Measurements from ENCODE around the gene RAB20.
A peak's percentile ranks its signal among the peaks of the same experiment; 100 is the strongest.
"Not testable (repeated sequence)": the region's sequence is repeated elsewhere in the genome, so short reads cannot be mapped to it uniquely, and the experiment has no call there.

RAB20 gene

DNA sequence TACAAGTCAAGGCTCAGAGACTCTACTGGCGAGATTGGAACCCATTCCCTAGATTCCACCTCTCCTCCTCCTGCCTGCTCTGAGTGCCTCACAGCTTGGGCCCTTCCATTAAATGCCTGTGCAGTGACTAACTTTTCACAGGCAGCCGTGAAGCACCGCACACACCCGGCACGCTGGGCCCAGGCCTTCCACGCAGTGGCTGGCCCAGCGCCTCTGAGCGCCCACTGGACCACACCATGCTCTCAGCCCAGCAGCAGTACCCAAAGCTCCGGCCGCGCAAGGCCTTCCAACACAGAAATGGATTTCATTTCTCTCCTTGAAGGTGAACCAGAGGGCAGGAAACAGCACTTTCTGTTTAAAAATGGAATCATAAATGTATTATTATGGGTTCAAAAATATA lies 26.0 kb downstream of the RAB20 start:
- no peak overlapping the region for H3K4me3 ChIP-seq (ENCODE audit: low read depth, low read length)
- no peak for DNase-seq (ENCODE audit: low read depth)

DNA sequence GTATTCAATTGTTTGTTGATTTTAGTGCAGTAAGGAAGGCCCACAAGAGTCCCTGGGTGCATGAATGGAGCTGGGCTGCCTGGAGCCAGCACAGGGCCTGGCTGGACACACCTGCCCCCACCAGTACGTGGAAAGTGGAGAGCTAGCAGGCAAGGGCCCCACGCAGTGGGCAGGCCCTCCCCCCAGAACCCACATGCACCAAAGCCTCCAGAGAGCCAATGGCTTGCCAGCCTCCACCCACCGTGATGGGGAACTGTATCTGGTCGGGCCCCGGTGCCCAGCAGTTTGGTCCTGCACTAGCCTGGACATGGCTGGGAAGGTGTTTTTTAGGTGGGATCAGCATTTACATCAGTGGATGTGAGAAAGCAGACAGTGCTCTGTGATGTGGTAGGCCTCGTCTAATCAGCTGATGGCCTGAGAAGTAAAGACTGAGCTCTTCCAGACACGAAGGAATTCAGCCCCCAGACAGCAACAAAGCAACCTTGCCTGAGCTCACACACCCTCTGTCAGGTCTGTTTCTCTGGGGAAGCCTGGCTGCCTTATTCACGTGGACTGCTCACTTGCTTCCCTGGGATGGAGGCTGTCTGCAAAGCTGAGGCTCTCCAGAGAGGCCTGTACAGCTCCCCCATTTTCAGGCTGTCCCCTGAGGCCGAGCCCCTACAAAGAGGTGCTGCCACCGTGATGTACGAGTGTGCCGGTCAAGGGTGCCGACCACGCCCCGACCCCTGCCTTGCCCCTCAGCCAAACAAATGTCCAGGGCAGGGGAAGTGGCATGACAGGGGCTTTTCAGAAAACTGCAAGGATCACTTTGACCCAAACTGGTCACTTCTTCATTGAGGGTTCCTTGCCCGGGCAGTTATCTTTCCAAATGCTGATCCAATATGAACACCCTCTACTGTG lies 27.5 kb downstream of the RAB20 start:
- no peak overlapping the region for H3K4me3 ChIP-seq (ENCODE audit: low read depth, low read length)
- no peak for DNase-seq (ENCODE audit: low read depth)

DNA sequence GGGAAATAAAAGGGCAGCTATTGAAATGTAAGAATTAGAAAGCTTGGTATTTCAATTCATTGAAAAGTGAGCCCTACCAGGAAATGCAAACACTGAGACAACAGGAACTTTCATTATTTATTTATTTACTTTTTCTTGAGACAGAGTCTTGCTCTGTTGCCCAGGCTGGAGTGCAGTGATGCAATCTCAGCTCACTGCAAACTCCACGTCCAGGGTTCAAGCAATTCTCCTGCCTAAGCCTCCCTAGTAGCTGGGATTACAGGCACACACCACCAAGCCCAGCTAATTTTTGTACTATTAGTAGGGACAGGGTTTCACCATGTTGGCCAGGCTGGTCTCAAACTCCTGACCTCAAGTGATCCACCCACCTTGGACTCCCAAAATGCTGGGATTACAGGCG lies 29.3 kb downstream of the RAB20 start:
- DNase-seq (ENCODE audit: low read depth), result not testable (repeated sequence)

DNA sequence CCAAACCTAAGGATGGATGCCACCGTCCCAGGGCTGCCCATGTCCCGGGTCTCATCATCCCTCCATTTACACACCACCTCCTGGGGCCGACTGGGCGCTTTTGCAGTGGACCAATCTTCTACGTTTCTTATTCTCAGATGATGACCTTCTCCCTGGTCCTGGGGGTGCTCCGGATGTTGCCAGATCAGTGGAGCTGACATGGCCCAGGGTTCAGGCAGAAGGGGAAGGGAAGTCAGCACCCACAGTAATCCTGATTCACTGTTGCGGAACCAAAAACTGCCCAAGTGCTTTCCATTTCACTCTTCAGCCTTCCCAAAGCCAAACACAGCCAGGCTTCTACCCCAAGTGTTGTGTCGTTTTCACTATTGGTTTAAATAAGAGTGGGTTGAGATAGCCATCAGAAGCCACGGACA lies 29.8 kb downstream of the RAB20 start:
- no peak overlapping the region for H3K4me3 ChIP-seq (ENCODE audit: low read depth, low read length)
- no peak for DNase-seq (ENCODE audit: low read depth)

More for the DNA sequence above, 29.3 kb downstream of the RAB20 start:
- H3K4me3 ChIP-seq (ENCODE audit: low read depth, low read length), result not testable (repeated sequence)

DNA sequence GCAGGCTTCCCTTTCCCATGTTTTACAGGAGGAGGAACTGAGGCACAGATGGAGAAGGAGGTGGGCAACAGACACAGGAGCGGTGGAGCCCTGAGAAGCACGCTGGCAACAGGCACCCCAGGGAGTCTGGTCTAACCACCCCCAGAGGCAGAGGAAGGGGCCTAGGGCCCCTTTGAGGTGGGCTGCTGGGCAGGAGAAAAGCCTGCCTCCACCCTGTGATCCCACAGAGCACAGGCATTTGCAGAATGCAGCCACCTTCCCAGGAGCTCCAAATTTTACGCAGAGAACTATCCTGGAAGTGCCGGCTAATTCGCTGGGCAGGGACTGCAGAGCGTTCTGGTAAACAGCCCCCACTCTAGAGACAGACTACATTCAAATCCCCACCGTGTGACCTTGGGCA lies 30.4 kb downstream of the RAB20 start:
- no peak overlapping the region for H3K4me3 ChIP-seq (ENCODE audit: low read depth, low read length)
- no peak for DNase-seq (ENCODE audit: low read depth)

DNA sequence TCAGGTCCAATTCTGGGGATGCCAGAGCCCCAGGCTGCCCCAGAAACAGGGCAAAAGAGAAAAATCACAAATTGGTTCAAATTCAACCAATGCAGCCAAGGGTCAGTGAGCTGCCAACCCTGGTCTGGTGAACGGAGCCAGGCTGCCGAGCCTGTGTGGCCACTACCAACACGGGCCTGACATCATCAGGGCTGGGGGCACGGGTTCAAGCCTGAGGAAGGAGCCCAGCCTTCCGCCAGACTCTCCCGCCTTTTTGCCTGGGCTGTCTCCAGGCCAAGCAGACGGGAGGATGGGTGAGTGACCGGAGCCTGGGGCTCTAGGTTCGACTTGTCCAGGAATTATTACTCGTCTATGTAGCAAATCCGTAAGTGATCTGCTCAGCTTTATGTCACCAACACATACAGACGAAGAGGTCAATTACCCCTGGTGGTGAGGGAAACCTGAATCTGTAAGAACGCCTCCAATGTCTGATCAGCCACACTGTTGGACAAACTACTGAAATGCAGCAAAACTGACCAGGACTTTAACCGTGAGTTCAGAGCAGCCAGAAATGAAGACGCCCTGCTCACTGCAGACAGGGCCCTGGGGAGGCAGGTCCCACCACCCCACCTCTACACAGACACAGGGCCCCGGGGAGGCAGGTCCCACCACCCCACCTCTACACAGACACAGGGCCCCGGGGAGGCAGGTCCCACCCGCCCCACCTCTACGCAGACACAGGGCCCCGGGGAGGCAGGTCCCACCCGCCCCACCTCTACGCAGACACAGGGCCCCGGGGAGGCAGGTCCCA lies 31.8 kb downstream of the RAB20 start:
- no peak for DNase-seq (ENCODE audit: low read depth)
- H3K4me3 ChIP-seq (ENCODE audit: low read depth, low read length), result no peak overlapping the region

DNA sequence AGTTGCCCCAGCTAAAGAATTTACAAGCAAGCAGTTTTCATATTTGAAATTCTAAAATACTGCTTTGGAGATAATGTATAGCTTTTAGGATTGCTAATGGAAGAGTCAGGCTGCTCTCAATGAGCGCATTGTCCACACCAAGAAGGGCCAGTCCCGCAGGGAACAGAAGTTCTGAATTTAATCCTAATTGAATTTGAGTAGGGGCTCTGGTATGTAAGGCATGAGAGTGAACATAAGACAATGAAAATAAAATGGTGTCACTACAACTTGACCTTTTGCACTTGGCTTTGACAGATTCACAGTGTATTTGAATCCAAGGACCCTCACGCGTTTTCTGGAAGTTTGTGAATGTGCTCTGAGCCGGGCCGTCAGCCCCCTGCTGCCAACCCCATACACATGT lies 32.6 kb downstream of the RAB20 start:
- no peak for DNase-seq (ENCODE audit: low read depth)
- H3K4me3 ChIP-seq (ENCODE audit: low read depth, low read length), result no peak overlapping the region

DNA sequence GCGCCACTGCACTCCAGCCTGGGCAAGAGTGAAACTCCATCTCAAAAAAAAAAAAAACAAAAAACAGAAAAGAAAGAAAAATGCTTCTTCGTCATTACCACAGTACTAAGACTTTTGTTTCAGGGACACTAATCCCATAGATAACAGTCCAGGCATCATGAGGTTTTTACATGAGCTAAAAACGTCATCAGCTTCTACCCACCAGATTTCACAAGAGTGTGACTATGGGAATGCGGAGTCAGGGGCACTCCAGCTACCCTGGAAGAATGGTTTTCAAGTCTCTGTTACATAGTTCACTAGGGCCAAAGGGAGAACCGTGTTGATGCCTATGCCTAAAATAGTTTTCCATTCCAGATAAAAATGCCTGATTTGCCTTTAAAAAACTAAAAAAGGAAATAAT lies 33.2 kb downstream of the RAB20 start:
- no peak overlapping the region for H3K4me3 ChIP-seq (ENCODE audit: low read depth, low read length)
- DNase-seq (ENCODE audit: low read depth), result peak; percentile 41

DNA sequence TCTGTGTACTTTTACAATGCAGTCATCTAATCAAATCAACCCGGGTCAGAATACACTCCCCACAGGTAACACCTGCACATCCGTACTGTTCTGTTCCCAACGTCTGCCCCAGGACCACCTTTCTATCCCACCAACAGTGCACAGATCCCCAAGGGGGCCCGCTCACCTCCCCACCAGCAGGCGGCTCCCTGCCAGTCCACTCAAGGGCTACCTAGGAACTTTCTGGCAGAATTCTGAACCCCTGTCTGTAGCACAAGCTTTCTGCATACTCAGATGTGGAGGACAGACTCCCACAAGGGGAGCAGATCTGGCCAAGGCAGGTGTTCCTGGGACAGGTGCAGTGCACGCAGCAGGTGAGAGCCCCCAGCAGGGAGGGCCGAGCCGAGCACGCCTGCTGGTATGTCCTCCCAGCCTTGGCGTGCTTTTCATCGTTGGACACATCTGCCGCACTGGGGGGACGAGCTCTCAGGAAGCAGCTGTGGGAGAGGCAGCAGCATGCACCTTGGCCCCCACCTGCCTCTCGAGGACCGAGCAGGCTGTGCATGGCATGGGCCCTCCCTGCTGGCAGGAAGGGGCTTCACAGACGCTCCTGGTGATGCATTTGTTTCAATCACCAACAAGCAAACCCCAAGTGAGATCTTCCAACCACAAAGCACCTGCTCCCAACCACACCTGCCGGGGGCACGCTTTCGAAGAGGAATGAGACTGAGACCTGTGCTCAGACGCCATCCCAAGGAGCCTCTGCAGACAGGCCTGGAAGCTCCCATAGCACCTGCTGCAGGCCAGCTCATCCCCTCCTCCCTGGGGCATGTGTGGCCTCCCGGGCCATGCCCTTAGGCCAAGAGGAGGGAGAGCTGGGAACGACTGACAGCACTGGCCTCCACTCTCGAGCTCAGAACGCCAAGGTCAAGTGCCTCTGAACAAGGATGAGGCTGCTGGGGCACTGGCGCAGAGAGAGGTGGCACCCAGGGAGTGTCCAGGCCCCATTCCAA lies 35.9 kb downstream of the RAB20 start:
- no peak for DNase-seq (ENCODE audit: low read depth)

DNA sequence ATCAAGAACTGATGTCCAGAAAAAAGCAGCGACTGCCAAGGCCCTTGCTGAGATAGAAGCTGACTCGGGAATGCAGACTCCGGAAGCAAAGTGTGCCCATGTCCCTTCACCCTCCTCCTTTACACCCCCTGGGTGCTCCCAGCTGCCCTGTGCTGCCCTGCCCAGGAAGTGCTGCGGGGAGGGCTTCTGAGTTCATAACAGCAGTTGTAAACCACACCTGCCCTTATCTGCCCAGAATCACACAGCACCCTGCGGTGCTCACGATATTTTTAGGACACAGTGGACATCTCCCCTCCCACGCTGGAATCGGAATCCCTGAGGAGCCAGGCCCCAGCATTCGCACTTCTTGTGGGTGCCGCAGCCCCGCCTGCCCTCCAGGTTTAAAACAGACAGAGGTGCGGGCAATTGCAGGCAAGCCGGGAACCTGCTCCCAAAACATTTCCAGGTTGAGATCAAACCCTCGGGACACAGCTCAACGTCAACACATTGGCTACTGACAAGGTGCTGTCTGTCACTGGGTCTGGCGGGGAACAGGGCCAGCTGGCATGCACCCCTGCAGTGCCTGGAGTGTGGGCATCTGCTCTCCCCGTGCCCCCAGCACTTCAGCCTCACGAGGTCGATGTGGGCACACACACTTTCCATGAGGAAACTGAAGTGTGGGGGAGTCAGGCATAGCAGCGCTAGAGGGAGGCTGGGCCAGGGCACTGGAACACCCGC lies 36.8 kb downstream of the RAB20 start:
- DNase-seq (ENCODE audit: low read depth), result no peak
- no peak overlapping the region for H3K4me3 ChIP-seq (ENCODE audit: low read depth, low read length)

More for the DNA sequence above, 35.9 kb downstream of the RAB20 start:
- no peak overlapping the region for H3K4me3 ChIP-seq (ENCODE audit: low read depth, low read length)

DNA sequence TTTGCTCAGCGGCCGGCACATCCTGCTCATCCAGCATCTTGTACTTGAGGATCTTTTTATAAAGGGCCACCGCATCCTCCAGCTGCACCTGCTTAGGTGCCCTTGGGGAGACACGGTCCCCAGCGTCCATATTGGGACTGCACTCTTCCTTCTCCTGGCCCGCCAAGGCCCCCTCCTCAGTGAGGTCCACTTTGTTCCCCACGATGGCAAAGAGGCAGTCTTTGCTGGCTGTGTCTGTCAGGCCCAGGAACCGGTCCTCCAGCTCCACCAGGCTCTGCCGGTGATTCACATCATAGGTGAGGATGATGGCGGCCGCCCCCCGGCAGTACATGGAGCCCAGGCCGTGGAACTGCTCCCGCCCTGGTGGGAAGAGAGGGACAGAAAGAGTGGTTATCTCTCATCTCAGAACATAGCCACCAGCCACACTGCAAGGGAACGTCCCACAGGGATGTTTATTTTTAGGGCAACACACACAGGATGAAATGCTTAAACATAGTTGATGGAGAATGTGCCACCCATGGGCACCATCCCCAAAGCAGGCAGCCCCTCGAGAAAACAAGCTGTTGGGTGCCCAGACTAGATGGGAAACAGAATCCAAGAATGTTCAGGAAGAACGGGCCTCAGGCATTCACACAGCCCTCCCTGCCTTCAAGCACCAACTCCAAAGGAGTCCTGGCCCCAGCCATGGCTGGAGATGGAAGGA lies 37.5 kb downstream of the RAB20 start:
- no peak overlapping the region for H3K4me3 ChIP-seq (ENCODE audit: low read depth, low read length)
- no peak for DNase-seq (ENCODE audit: low read depth)

DNA sequence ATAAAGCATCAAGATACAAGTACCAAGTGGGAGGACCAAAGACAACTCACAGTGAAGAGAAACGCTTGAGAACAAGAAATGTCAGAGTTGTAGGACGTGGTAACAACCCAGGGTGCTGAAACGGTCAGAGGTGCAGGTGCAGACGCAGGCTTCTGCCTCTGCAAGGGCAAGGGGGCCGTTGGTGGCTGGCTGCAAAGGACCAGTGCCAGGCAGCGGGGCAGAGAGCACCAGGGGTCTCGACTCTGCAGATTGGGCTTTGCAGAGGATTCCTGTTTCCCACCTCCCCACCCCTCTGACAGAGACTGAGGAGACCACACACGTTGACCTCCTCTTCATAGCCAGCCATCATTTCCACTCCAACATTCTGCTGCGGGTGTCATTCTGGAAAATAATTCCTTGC lies 38.3 kb downstream of the RAB20 start:
- H3K4me3 ChIP-seq (ENCODE audit: low read depth, low read length), result no peak overlapping the region
- no peak for DNase-seq (ENCODE audit: low read depth)

DNA sequence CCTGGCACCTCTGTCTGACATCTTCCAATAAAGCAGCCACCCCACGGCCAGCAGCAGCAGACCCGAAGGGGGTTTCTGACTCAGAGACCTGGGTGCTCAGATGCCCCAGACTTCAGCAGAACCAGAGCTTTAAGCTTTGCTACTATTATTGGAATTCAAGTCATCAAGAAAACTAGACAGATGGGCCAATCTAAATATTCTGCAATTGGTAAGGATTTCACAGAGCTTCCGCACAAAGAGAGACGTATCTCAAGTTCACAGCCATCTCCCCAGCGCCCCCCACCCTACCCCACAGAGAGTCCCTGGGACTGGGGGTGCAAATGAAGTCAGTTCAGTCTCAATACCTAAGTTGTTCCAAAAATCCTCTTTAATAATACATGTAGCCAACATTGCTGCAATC lies 38.8 kb downstream of the RAB20 start:
- H3K4me3 ChIP-seq (ENCODE audit: low read depth, low read length), result no peak overlapping the region
- no peak for DNase-seq (ENCODE audit: low read depth)

DNA sequence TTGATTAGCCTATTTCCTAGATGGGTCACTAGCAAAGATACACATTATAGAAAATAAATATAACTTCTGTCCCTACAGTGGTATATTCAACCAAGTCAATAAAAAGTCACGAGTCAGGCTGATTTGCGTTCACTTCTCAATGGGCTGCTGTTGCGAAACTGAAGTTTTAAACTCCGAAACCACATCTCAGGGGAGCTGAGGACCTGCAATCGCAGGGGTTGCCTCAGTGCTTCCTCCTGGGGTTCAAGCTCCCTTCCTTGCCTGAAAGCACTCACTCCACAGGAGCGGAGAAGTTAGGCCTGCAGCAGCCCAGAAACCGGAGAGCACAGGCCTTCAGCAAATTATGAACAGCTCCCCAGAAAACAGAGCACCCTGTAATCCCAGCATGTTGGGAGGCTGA lies 39.6 kb downstream of the RAB20 start:
- DNase-seq (ENCODE audit: low read depth), result no peak
- no peak overlapping the region for H3K4me3 ChIP-seq (ENCODE audit: low read depth, low read length)

DNA sequence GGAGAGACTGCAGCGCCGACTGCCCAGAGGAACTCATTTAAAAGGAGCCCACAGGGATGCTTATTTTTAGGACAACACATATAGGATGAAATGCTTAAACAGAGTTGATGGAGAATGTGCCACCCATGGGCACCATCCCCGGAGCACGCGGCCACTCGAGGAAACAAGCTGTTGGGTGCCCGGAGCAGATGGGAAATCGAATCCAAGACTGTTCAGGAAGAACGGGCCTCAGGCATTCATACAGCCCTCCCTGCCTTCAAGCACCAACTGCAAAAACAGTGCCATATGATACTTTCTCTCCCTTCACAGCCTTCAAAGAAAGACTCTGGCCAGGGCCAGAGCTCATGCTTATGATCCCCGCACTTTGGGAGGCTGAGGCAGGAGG lies 40.2 kb downstream of the RAB20 start:
- no peak overlapping the region for H3K4me3 ChIP-seq (ENCODE audit: low read depth, low read length)
- no peak for DNase-seq (ENCODE audit: low read depth)

DNA sequence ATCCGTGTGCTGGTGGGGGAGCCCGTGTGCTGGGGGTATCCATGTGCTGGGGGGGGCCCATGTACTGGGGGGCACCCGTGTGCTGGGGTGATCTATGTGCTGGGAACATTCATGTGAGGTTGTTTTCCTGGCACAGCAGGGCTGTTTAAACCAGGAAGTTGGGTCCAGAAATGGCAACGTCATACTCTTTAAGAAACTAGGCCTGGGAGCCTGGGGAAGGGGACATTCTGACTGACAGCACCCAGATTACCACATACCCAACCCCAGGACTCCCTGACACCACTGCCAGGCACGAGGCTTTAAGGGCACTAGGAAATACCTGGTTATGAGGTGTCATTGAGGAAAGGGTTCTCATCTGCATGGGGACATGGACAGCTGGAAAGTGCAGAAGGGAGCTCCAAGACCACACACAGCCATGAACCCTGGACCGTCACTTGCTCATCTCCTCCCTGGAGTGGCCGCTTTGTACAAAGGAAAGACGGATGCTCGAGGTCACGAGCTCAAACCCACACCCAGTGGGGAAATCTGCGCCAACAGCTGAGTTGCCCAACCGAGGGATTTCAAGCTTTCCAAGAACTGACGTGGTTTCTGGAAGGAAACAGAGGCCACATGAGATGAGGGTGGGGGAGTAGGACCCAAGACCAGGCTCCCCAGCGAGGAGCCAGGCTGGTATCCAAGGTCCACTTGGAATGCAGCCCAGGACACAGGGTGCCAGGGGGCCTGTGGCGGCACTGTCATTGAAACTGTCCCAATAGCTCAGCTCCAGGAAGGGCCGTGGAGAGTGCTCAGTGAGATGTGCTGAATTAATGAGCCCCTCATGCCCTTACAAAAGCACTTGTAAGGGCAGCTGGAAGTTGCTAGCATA lies 40.9 kb downstream of the RAB20 start:
- H3K4me3 ChIP-seq (ENCODE audit: low read depth, low read length), result no peak overlapping the region

DNA sequence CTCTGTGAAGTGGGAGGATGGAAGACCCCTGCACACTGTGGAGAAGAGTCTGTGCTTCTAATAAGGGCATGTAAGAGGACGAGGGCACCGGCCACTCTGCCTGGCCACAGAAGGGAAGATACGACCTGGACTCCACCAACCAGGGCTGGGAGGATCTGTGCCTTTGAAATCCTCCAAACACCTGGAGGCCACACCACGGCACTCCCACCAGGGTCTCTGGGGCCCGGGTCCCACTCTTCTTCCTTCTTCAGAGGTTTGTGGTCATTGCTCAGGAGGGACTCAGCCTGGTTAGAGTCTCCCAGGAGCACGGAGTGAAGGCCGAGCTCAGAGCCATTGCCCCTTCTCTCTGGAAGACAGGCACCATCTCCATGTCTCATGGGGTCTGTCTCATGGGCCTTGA lies 42.0 kb downstream of the RAB20 start:
- no peak overlapping the region for H3K4me3 ChIP-seq (ENCODE audit: low read depth, low read length)
- DNase-seq (ENCODE audit: low read depth), result no peak

More for the DNA sequence above, 40.9 kb downstream of the RAB20 start:
- DNase-seq (ENCODE audit: low read depth), result no peak

All from skeletal muscle cell (primary cell).